Neural progenitor cell (in vitro differentiated cells): ENCODE results near the gene MIEF1. TPM values are rescaled to one million over a fixed set of nuclear protein-coding genes. Genes with fewer than 3 reads are reported as not detected.
"Not testable (repeated sequence)": the region's sequence is repeated elsewhere in the genome, so short reads cannot be mapped to it uniquely, and the experiment has no call there.

Source experiments
- DNase-seq: peaks from one replicate; pipeline ENCODE4 v3.0.0-alpha.2; 2016; ENCODE audit warnings: low spot score
- H2AFZ ChIP-seq: fragments of 200-600 bp; sonication (generic); replicated peaks from 2 replicates; pipeline ENCODE4 v1.6.1; 2016; ENCODE audit warnings: antibody characterized with exemption
- H3F3A ChIP-seq: fragments of 200-600 bp; sonication (generic); 2 replicates; pipeline ENCODE4 v1.6.1; 2016; ENCODE audit warnings: antibody characterized with exemption, low read depth
- H3K27ac ChIP-seq: fragments of 200-600 bp; sonication (generic); 2 replicates; pipeline ENCODE4 v1.5.1; 2016; ENCODE audit warnings: mild to moderate bottlenecking
- H3K27me3 ChIP-seq: fragments of 200-600 bp; sonication (generic); 2 replicates; pipeline ENCODE4 v1.6.1; 2016; ENCODE audit warnings: mild to moderate bottlenecking, moderate library complexity
- H3K36me3 ChIP-seq: fragments of 200-600 bp; sonication (generic); 2 replicates; pipeline ENCODE4 v1.5.1; 2016
- H3K4me1 ChIP-seq: fragments of 200-600 bp; sonication (generic); 2 replicates; pipeline ENCODE4 v1.6.1; 2016; ENCODE audit warnings: mixed run types
- H3K4me2 ChIP-seq: fragments of 200-600 bp; sonication (generic); 2 replicates; pipeline ENCODE4 v1.6.1; 2016
- H3K4me3 ChIP-seq: fragments of 200-600 bp; sonication (generic); 2 replicates; pipeline ENCODE4 v1.5.1; 2016
- H3K79me2 ChIP-seq: fragments of 200-600 bp; sonication (generic); 2 replicates; pipeline ENCODE4 v1.6.1; 2016; ENCODE audit warnings: low read depth
- H3K9ac ChIP-seq: fragments of 200-600 bp; sonication (generic); 2 replicates; pipeline ENCODE4 v1.6.1; 2016
- H3K9me3 ChIP-seq: fragments of 200-600 bp; sonication (generic); 2 replicates; pipeline ENCODE4 v1.5.1; 2016; ENCODE audit warnings: low read depth
- H4K20me1 ChIP-seq: fragments of 200-600 bp; sonication (generic); 2 replicates; pipeline ENCODE4 v1.6.1; 2016; ENCODE audit warnings: low read depth
- H3K27ac Mint-ChIP-seq: 3 replicates; pipeline ENCODE4 v1.8.0; 2021; ENCODE audit warnings: mixed read lengths
- H3K27me3 Mint-ChIP-seq: 2 replicates; pipeline ENCODE4 v1.8.0; 2022; ENCODE audit warnings: low read depth, mild to moderate bottlenecking, inconsistent platforms, moderate library complexity, mixed read lengths; ENCODE audit not compliant: insufficient read depth
- H3K36me3 Mint-ChIP-seq: 3 replicates; pipeline ENCODE4 v1.8.0; 2021; ENCODE audit warnings: mixed read lengths
- H3K4me1 Mint-ChIP-seq: 3 replicates; pipeline ENCODE4 v1.8.0; 2021; ENCODE audit warnings: mixed read lengths
- H3K4me3 Mint-ChIP-seq: 3 replicates; pipeline ENCODE4 v1.8.0; 2021; ENCODE audit warnings: mild to moderate bottlenecking, moderate library complexity, mixed read lengths
- H3K9me3 Mint-ChIP-seq: 3 replicates; pipeline ENCODE4 v1.8.0; 2020; ENCODE audit warnings: mixed read lengths
- CTCF ChIP-seq: fragments of 200-600 bp; sonication (generic); IDR thresholded peaks from 2 replicates; pipeline ENCODE4 v1.5.1; 2017; ENCODE audit warnings: antibody characterized with exemption, mild to moderate bottlenecking
- EZH2 ChIP-seq: fragments of 200-600 bp; sonication (generic); IDR thresholded peaks from 2 replicates; pipeline ENCODE4 v1.6.1; 2017; ENCODE audit warnings: antibody characterized with exemption, mild to moderate bottlenecking, moderate library complexity
- EZH2phosphoT487 ChIP-seq: fragments of 200-600 bp; sonication (generic); IDR thresholded peaks from 2 replicates; pipeline ENCODE4 v1.6.1; 2017; ENCODE audit warnings: antibody characterized with exemption
- total RNA-seq: library from RNA; depleted of rRNA; stranded (reverse); fragments of >200 nt; gene quantifications from 2 replicates; pipeline ENCODE4 v1.2.3, GENCODE V29; 2015; ENCODE audit warnings: low replicate concordance

Gene MIEF1
- total RNA-seq, 1 donor from 2014 or later = 22.0 TPM

- peak overlapping the region; percentile 94 for H3K4me2 ChIP-seq
- H3K27ac Mint-ChIP-seq = no peak overlapping the region
- peak overlapping the region; percentile 63 for H3K9ac ChIP-seq
- H2AFZ ChIP-seq = no peak overlapping the region
- no peaks in the 10 kb centered on the region for H3K36me3 ChIP-seq
- H3K4me1 Mint-ChIP-seq = peaks cover 44% of the 10 kb centered on the region
- H4K20me1 ChIP-seq = peaks cover 31% of the 10 kb centered on the region
- H3K36me3 Mint-ChIP-seq = peaks cover 23% of the 10 kb centered on the region
- no peak for TF ChIP-seq EZH2
- no peak for TF ChIP-seq CTCF
- TF ChIP-seq EZH2phosphoT487 = no peak
- H3K4me3 ChIP-seq = peak overlapping the region; percentile 83
- peaks cover 37% of the 10 kb centered on the region for H3K4me1 ChIP-seq
- H3K27me3 Mint-ChIP-seq = peaks cover 4% of the 10 kb centered on the region
- peak overlapping the region; percentile 97 for H3K4me3 Mint-ChIP-seq
- H3F3A ChIP-seq = peaks cover 18% of the 10 kb centered on the region
- peaks cover 15% of the 10 kb centered on the region for H3K27me3 ChIP-seq
- no peak overlapping the region for H3K27ac ChIP-seq
- DNase-seq = no peak
- no peaks in the 10 kb centered on the region for H3K9me3 ChIP-seq
- H3K79me2 ChIP-seq = peaks cover 22% of the 10 kb centered on the region
- H3K9me3 Mint-ChIP-seq = no peaks in the 10 kb centered on the region
These were observed 809 bp downstream of the MIEF1 start for GRCh38 chr22:39502789-39503409.

DNA sequence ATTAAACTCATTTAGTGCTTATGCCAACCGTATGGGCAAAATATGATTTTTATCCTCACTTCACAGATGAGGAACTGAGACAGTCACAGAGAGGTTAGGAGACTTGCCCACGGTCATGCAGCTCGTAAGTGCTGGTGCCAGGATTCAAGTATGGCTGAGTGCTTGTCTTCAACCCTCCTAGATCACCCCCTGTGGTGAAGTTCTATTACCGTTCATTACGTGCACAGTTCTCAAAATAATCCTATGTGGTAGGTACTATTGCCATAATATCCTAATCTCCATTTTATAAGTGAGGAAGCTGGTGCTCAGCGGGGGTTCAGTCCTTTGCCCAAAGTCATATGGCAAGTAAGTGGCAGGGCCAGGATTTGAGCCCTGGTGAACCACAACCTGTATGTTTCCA is 1.5 kb downstream of the MIEF1 start:
- Mint-ChIP-seq H3K27ac (no peak overlapping the region), H3K4me3 (peak overlapping the region; percentile 97), H3K36me3 (peaks cover 23% of the 10 kb centered on the region), H3K9me3 (no peaks in the 10 kb centered on the region), H3K4me1 (peaks cover 38% of the 10 kb centered on the region), H3K27me3 (peaks cover 4% of the 10 kb centered on the region)
- H3K27me3 ChIP-seq = peaks cover 19% of the 10 kb centered on the region
- peak overlapping the region; percentile 83 for H3K4me3 ChIP-seq
- H3K9me3 ChIP-seq = no peaks in the 10 kb centered on the region
- peaks cover 38% of the 10 kb centered on the region for H4K20me1 ChIP-seq
- TF ChIP-seq EZH2 (no peak), EZH2phosphoT487 (no peak), CTCF (no peak)
- H3K79me2 ChIP-seq = peaks cover 22% of the 10 kb centered on the region
- no peak overlapping the region for H2AFZ ChIP-seq
- no peak for DNase-seq
- peaks cover 30% of the 10 kb centered on the region for H3K4me1 ChIP-seq
- peak overlapping the region; percentile 63 for H3K9ac ChIP-seq
- H3K36me3 ChIP-seq = no peaks in the 10 kb centered on the region
- peak overlapping the region; percentile 94 for H3K4me2 ChIP-seq
- H3F3A ChIP-seq = peaks cover 18% of the 10 kb centered on the region
- H3K27ac ChIP-seq = no peak overlapping the region

DNA sequence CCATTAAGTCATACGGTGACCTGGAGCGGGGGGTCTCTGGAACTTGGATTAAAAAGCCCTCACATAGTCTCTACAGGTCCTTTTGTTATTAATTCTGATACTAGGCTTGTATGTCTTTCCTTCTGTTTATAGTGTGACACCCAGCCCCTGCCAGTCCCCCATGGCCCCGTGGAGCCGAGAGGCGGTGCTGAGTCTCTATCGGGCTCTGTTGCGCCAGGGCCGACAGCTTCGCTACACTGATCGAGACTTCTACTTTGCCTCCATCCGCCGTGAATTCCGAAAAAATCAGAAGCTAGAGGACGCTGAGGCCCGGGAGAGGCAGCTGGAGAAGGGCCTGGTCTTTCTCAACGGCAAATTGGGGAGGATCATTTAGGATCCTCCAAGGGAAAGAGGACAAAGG is 2.0 kb downstream of the MIEF1 start:
- DNase-seq = no peak
- H3K4me2 ChIP-seq = no peak overlapping the region
- peaks cover 19% of the 10 kb centered on the region for H3K27me3 ChIP-seq
- no peaks in the 10 kb centered on the region for H3K36me3 ChIP-seq
- peaks cover 34% of the 10 kb centered on the region for H3K4me1 Mint-ChIP-seq
- H3K4me3 ChIP-seq = no peak overlapping the region
- no peaks in the 10 kb centered on the region for H3K9me3 ChIP-seq
- H3K9me3 Mint-ChIP-seq = no peaks in the 10 kb centered on the region
- H3K4me1 ChIP-seq = peaks cover 27% of the 10 kb centered on the region
- peaks cover 22% of the 10 kb centered on the region for H3K79me2 ChIP-seq
- peak overlapping the region; percentile 97 for H3K4me3 Mint-ChIP-seq
- no peak overlapping the region for H3K27ac Mint-ChIP-seq
- peaks cover 43% of the 10 kb centered on the region for H4K20me1 ChIP-seq
- no peak overlapping the region for H3K27ac ChIP-seq
- peaks cover 23% of the 10 kb centered on the region for H3K36me3 Mint-ChIP-seq
- no peak overlapping the region for H3K9ac ChIP-seq
- no peak overlapping the region for H2AFZ ChIP-seq
- peaks cover 18% of the 10 kb centered on the region for H3F3A ChIP-seq
- TF ChIP-seq EZH2phosphoT487 (no peak), CTCF (no peak), EZH2 (no peak)
- H3K27me3 Mint-ChIP-seq = peaks cover 3% of the 10 kb centered on the region

- not testable (repeated sequence) for H3K9ac ChIP-seq, H2AFZ ChIP-seq, H3F3A ChIP-seq, H3K4me3 ChIP-seq, H3K27ac Mint-ChIP-seq, H3K4me1 ChIP-seq, H3K27ac ChIP-seq, H3K36me3 ChIP-seq, H3K4me3 Mint-ChIP-seq, H3K27me3 Mint-ChIP-seq, DNase-seq, H3K4me2 ChIP-seq, H3K9me3 ChIP-seq, H3K9me3 Mint-ChIP-seq
- peaks cover 13% of the 10 kb centered on the region for H3K4me1 Mint-ChIP-seq
- H3K36me3 Mint-ChIP-seq = peaks cover 36% of the 10 kb centered on the region
- Histone ChIP-seq H3K27me3 (peaks cover 19% of the 10 kb centered on the region), H4K20me1 (peaks cover 67% of the 10 kb centered on the region), H3K79me2 (peaks cover 27% of the 10 kb centered on the region)
These were observed 4.9 kb downstream of the MIEF1 start for GRCh38 chr22:39507021-39507420.
